ENCODE measurements around the gene DAPK3.

DAPK3 gene

GRCh38 chr19:3923912-3924311 is 47.0 kb downstream of the DAPK3 start:
- no peaks in the 10 kb centered on the region for H4K20me1 ChIP-seq (ENCODE audit: insufficient read depth, low read length, poor library complexity, severe bottlenecking)
- H3F3A ChIP-seq (ENCODE audit: low read depth), result no peaks in the 10 kb centered on the region
- H3K79me2 ChIP-seq (ENCODE audit: insufficient read depth, low read length), result no peaks in the 10 kb centered on the region
- H3K9me2 ChIP-seq (replicated peaks; ENCODE audit: low read depth, low read length), result no peaks in the 10 kb centered on the region
- H3K4me2 ChIP-seq (ENCODE audit: low read depth, low read length, poor library complexity, severe bottlenecking), result no peak overlapping the region
- no peak overlapping the region for H3K9ac ChIP-seq (ENCODE audit: low read depth, low read length, poor library complexity, severe bottlenecking)
- H3K27me3 ChIP-seq (ENCODE audit: insufficient read depth, low read length, poor library complexity, severe bottlenecking), result no peaks in the 10 kb centered on the region
- peaks cover 6% of the 10 kb centered on the region; the same call in 1 of the 2 replicates for H3K9me3 ChIP-seq (ENCODE audit: insufficient read depth, low read depth, low read length)
- TF ChIP-seq CTCF (conservative IDR thresholded peaks at IDR 0.05; ENCODE audit: low read length), result no peak
- TF ChIP-seq EZH2phosphoT487 (IDR thresholded peaks at IDR 0.05; ENCODE audit: borderline replicate concordance), result no peak
- H3K4me1 ChIP-seq (ENCODE audit: insufficient read depth, low read length, poor library complexity, severe bottlenecking), result no peaks in the 10 kb centered on the region
- no peaks in the 10 kb centered on the region for H3K36me3 ChIP-seq (ENCODE audit: insufficient read depth, low read length)
- H3K4me3 ChIP-seq (ENCODE audit: low read length, poor library complexity, severe bottlenecking), result no peak overlapping the region
- no peak overlapping the region for H2AFZ ChIP-seq (ENCODE audit: low read length)

- Histone ChIP-seq H4K20me1 (ENCODE audit: insufficient read depth, low read length, poor library complexity, severe bottlenecking) (no peaks in the 10 kb centered on the region), H3K9me2 (replicated peaks; ENCODE audit: low read depth, low read length) (no peaks in the 10 kb centered on the region), H3K36me3 (ENCODE audit: insufficient read depth, low read length) (no peaks in the 10 kb centered on the region), H3K4me2 (ENCODE audit: low read depth, low read length, poor library complexity, severe bottlenecking) (no peak overlapping the region), H3K4me3 (ENCODE audit: low read length, poor library complexity, severe bottlenecking) (no peak overlapping the region), H3K4me1 (ENCODE audit: insufficient read depth, low read length, poor library complexity, severe bottlenecking) (no peaks in the 10 kb centered on the region), H3K79me2 (ENCODE audit: insufficient read depth, low read length) (no peaks in the 10 kb centered on the region), H3K9me3 (ENCODE audit: insufficient read depth, low read depth, low read length) (peaks cover 6% of the 10 kb centered on the region; the same call in 1 of the 2 replicates), H3F3A (ENCODE audit: low read depth) (no peaks in the 10 kb centered on the region), H3K27me3 (ENCODE audit: insufficient read depth, low read length, poor library complexity, severe bottlenecking) (no peaks in the 10 kb centered on the region), H3K9ac (ENCODE audit: low read depth, low read length, poor library complexity, severe bottlenecking) (no peak overlapping the region), H2AFZ (ENCODE audit: low read length) (no peak overlapping the region)
- TF ChIP-seq EZH2phosphoT487 (IDR thresholded peaks at IDR 0.05; ENCODE audit: borderline replicate concordance) (no peak), CTCF (conservative IDR thresholded peaks at IDR 0.05; ENCODE audit: low read length) (no peak)
These were observed 47.7 kb downstream of the DAPK3 start for GRCh38 chr19:3923096-3923758.

GRCh38 chr19:3919793-3920192 is 51.1 kb downstream of the DAPK3 start:
- peaks cover 6% of the 10 kb centered on the region; the same call in 1 of the 2 replicates for H3K9me3 ChIP-seq (ENCODE audit: insufficient read depth, low read depth, low read length)
- no peak overlapping the region for H3K4me3 ChIP-seq (ENCODE audit: low read length, poor library complexity, severe bottlenecking)
- H2AFZ ChIP-seq (ENCODE audit: low read length), result no peak overlapping the region
- no peaks in the 10 kb centered on the region for H4K20me1 ChIP-seq (ENCODE audit: insufficient read depth, low read length, poor library complexity, severe bottlenecking)
- no peaks in the 10 kb centered on the region for H3K9me2 ChIP-seq (replicated peaks; ENCODE audit: low read depth, low read length)
- H3K36me3 ChIP-seq (ENCODE audit: insufficient read depth, low read length), result no peaks in the 10 kb centered on the region
- no peaks in the 10 kb centered on the region for H3K79me2 ChIP-seq (ENCODE audit: insufficient read depth, low read length)
- H3K4me1 ChIP-seq (ENCODE audit: insufficient read depth, low read length, poor library complexity, severe bottlenecking), result no peaks in the 10 kb centered on the region
- no peaks in the 10 kb centered on the region for H3F3A ChIP-seq (ENCODE audit: low read depth)
- H3K9ac ChIP-seq (ENCODE audit: low read depth, low read length, poor library complexity, severe bottlenecking), result no peak overlapping the region
- no peak for TF ChIP-seq EZH2phosphoT487 (IDR thresholded peaks at IDR 0.05; ENCODE audit: borderline replicate concordance)
- TF ChIP-seq CTCF (conservative IDR thresholded peaks at IDR 0.05; ENCODE audit: low read length), result no peak
- no peak overlapping the region for H3K4me2 ChIP-seq (ENCODE audit: low read depth, low read length, poor library complexity, severe bottlenecking)
- H3K27me3 ChIP-seq (ENCODE audit: insufficient read depth, low read length, poor library complexity, severe bottlenecking), result no peaks in the 10 kb centered on the region

Data from Loucy (cell line).